Retinal pigment epithelial cell (primary cell): ENCODE measurements around the gene SPON2.

ENCODE experiments used
- DNase-seq: peaks from one replicate; pipeline ENCODE4 v3.0.0-alpha.2; 2010; ENCODE audit warnings: low read depth
- H3K4me3 ChIP-seq: 2 replicates; pipeline ENCODE4 v1.5.1; 2011; ENCODE audit warnings: mild to moderate bottlenecking, low read length, control low read depth, moderate library complexity
- TF ChIP-seq, protein P1 (sequence below): conservative IDR thresholded peaks from 2 replicates; pipeline ENCODE4 v1.5.1; 2011; ENCODE audit warnings: low read depth, low read length, control low read depth, inconsistent platforms

Gene SPON2

DNA sequence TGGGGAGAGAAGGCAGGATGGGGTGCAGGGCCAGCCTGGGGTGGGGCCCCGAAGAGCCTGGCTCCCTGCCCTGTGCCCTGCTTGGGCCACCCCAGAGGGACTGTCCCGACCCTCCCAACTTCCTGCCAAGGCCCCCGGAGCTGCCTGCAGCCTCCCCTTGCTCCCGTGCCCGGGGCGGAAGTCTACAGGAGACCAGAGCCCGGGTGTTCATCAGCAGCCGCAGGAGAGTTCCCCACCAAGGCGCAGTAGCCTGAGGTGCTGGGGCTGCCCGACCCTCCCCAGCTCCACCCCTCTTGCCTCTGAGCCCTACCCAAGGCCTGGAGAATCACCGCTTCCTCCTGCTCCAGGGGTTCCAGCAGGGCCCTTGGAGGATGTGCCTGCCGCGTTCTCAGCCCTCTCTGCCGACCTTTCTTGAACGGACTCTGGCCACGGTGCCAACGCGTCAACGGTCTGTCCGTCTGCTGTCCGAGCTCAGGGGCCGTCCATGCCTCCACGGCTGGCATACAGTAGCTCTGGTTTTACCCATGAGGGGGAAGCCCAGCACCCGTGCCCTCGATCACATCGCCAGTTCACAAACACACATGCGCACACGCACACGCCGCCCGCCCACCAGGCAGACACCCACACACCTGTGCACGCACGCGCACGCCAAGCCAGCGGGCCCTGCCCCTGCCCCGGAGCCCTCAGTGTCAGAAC lies 36.0 kb upstream of the SPON2 start:
- H3K4me3 ChIP-seq: no peak overlapping the region
- no peak for DNase-seq
- TF ChIP-seq, protein P1, sequence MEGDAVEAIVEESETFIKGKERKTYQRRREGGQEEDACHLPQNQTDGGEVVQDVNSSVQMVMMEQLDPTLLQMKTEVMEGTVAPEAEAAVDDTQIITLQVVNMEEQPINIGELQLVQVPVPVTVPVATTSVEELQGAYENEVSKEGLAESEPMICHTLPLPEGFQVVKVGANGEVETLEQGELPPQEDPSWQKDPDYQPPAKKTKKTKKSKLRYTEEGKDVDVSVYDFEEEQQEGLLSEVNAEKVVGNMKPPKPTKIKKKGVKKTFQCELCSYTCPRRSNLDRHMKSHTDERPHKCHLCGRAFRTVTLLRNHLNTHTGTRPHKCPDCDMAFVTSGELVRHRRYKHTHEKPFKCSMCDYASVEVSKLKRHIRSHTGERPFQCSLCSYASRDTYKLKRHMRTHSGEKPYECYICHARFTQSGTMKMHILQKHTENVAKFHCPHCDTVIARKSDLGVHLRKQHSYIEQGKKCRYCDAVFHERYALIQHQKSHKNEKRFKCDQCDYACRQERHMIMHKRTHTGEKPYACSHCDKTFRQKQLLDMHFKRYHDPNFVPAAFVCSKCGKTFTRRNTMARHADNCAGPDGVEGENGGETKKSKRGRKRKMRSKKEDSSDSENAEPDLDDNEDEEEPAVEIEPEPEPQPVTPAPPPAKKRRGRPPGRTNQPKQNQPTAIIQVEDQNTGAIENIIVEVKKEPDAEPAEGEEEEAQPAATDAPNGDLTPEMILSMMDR: no peak

DNA sequence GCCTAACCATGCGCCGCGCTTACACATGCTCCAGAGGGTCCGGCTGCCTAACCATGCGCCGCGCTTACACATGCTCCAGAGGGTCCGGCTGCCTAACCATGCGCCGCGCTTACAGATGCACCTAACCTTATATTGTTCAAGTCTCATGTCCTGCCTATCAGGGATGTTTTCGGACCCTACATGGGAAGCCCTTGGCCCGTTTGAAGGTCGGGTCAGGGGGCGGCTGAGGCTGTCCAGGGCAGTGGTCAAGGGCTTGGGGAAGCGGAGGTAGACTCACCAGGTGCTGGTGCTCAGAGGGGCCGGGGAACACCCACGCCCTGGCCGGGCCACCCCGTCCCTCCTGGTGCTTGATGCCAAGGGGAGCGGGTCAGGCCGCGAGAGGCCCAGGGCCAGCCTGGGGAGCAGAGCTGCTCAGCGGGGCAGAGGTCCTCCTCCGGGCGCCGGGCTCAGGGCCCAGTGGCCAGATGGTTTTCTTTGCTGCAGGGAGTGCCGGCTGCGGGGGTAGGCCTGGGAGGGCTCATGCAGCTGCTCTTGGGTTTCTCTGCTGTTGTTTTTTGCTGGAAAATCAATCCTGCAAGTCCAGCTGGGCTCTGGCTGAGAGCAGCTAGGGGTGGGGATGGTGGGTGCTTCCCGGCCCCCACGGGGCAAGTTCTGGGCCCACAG lies 35.4 kb upstream of the SPON2 start:
- DNase-seq: no peak
- H3K4me3 ChIP-seq: no peak overlapping the region
- TF ChIP-seq, protein P1: no peak

DNA sequence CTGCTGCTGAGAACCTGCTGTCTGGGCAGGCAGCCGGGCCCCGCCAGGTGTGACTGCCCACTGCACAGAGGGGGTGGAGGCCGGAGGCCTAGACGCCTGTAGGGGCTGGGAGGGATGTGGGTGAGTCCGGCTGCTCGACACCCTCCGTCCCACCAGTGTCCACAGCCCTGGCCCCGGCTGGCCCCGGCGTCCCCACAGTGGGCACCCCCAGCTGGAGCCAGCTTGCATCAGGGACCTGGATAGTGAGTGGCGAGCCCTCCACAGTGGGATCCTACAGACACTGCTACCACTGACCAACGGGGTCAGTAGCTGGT lies 34.7 kb upstream of the SPON2 start:
- no peak for DNase-seq
- no peak overlapping the region for H3K4me3 ChIP-seq
- TF ChIP-seq, protein P1: no peak

DNA sequence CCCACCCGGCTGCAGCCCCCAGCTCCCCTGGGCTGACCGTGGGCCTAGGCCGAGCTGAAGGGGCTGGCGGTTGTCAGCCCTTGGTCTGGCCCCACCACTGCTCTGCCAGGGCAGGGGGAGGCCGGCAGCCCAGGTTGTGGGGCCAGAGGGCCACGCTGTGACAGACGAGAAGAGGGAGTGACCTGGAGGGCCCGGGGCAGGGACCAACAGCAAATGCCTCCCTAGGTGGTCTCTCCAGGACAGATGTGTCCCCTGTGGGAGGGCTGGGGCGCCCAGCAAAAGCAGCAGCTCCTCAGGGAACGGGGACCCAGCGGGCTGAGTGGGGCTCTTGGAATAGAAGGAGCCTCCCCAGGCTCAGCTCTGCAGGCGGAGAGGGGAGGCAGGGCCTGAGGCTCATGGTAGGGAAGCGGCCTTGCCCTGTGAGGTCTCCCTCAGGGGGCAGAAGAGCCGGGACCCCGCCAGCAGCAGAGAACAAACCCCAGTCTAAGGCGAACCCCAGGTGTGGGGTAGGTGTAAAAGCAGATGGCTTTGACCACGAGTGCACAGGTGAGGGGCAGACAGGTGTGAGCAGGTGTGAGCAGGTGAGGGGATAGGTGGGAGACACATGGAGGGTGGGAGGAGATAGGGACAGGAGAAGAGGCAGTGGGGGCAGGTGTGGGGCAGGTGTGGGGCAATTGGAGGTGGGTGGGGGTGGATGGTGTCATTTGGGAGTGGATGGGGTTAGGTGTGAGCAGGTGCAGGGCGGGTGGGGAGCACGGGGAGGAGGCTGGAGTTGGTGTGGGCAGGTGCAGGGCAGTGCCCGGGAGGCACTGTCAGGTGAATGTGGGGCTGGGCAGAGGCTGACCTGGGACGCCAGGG lies 34.1 kb upstream of the SPON2 start:
- TF ChIP-seq, protein P1: no peak
- H3K4me3 ChIP-seq: no peak overlapping the region
- no peak for DNase-seq

DNA sequence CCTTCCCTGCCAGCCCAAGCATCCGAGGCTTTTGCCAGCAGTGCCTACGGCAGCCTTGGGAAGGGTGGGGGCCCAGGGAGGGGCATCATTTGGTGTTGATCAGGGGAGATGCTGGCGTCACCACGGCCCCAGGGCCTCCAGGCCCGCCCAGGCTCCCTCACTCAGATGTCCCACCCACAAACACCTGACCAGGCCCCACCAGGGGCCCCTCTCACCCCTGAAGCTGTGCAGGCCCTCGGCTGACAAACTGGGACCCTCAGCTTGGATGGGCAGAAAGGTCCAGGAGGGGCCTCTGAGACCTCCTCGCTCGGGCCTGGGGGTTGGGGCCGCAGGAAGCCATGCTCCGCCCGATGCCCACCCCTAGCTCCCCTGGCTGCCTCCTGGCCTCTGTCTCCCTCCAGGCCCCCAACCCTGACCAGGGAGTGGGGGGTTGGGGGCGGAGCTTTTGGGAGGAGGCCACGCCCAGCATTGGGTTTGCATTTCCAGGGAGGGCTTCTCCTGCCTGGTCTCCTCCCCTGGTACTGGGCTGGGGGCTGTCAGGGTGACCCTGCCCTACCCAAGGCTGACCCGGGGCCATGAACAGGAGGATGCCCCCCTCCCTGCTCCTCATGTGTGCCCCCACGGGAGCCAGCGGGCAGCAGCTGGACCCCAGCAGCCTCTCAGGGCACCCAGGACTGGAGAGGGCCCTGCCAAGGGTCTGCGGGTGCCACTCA lies 33.4 kb upstream of the SPON2 start:
- TF ChIP-seq, protein P1: no peak
- DNase-seq: no peak
- no peak overlapping the region for H3K4me3 ChIP-seq

DNA sequence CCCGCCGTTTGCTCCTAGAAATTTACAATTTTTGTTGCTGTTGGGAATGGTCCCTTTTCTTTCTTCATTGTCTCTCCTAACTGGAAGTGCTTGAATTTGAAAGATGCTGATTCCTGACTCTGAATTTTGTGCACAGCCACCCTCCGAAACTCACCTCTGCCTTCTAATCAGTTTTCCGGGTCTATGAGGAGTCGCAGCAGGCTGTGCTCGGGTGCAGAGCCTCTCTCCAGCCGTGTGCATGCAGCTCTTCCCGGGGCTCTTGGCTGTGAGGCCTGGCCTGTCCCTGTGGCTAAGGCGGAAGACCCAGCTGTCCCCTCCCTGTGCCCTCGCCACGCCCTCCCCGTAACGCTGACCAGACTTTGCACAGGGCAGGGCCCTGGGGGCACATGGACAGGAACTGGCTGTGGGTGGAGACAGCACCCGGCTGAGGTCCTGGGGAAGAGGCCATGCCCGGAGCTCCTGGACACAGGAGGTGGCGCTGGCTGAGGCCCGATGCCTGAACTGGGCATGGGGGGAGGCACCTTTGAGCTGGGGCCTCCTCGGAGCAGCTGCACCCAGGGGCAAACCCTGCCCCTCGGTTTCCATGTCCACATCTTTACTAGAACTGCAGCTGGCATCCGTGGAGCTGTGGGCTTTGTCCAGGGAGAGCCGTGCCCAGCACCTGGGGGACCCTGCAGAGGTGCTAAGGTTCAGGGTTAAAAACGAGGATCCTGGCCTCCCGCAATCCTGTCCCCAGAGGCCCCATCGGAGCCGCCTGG lies 32.6 kb upstream of the SPON2 start:
- TF ChIP-seq, protein P1: no peak
- H3K4me3 ChIP-seq: no peak overlapping the region
- no peak for DNase-seq
